AG04449 (cell line): ENCODE measurements around the gene PIK3IP1.
"Not testable (repeated sequence)": the region's sequence is repeated elsewhere in the genome, so short reads cannot be mapped to it uniquely, and the experiment has no call there.

Source experiments
- CTCF ChIA-PET: fragments of 350-600 bp; formaldehyde crosslinking; extraction: SDS; loops from one replicate; lab custom pipeline; 2021; ENCODE audit warnings: antibody characterized with exemption; lab: Yijun Ruan, JAX
- POLR2A ChIA-PET: fragments of 400-600, 350-600 bp; formaldehyde crosslinking; extraction: SDS; loops from one replicate; lab custom pipeline; 2020; ENCODE audit warnings: antibody characterized with exemption, inconsistent platforms; lab: Yijun Ruan, JAX
- DNase-seq: peaks from one replicate; pipeline ENCODE4 v3.0.0-alpha.2; 2010; ENCODE audit warnings: low read depth, low spot score
- H3K4me3 ChIP-seq: 2 replicates; pipeline ENCODE4 v1.5.1; 2011; ENCODE audit warnings: low read depth, mild to moderate bottlenecking, control low read depth, low read length
- CTCF ChIP-seq: IDR thresholded peaks from one replicate; pipeline ENCODE4 v1.5.1; 2011; ENCODE audit warnings: mild to moderate bottlenecking, moderate library complexity, low read length, control low read depth, inconsistent platforms; ENCODE audit not compliant: insufficient read depth; ENCODE audit errors: missing control alignments

PIK3IP1 gene

GRCh38 chr22:31247726-31248125 is 44.6 kb downstream of the PIK3IP1 start:
- POLR2A ChIA-PET: interaction anchor here (0.7 to 1.2 kb wide), 5 partner anchors 9 to 66 kb away, joined by 3 to 4 read pairs (median 3); no protein-coding TSS in a partner anchor
- peak overlapping the region; percentile 72 for H3K4me3 ChIP-seq
- TF ChIP-seq CTCF: no peak
- CTCF ChIA-PET: interaction anchor here (0.7 to 18.9 kb wide), 7 partner anchors 15 to 99 kb away, joined by 3 to 285 read pairs (median 8); no protein-coding TSS in a partner anchor
- no peak for DNase-seq

- CTCF ChIA-PET: interaction anchor here (0.7 to 18.9 kb wide), 5 partner anchors 14 to 67 kb away, joined by 3 to 285 read pairs (median 9); no protein-coding TSS in a partner anchor
- no peak for TF ChIP-seq CTCF
- H3K4me3 ChIP-seq: no peak overlapping the region
- no peak for DNase-seq
- POLR2A ChIA-PET: no interaction called here
Observed at GRCh38 chr22:31246687-31247086, 45.6 kb downstream of the PIK3IP1 start.

GRCh38 chr22:31245998-31246397 is 46.3 kb downstream of the PIK3IP1 start:
- CTCF ChIA-PET: interaction anchor here (2.7 to 18.9 kb wide), 2 partner anchors 15 to 25 kb away, joined by 9 to 285 read pairs; no protein-coding TSS in a partner anchor
- DNase-seq, POLR2A ChIA-PET, H3K4me3 ChIP-seq: not testable (repeated sequence)

- no peak overlapping the region for H3K4me3 ChIP-seq
- CTCF ChIA-PET: interaction anchor here (0.9 to 10.4 kb wide), 3 partner anchors 13 to 35 kb away, joined by 4 to 91 read pairs (median 66); partner anchors contain the start of gene LIMK2
- POLR2A ChIA-PET: interaction anchor here (0.8 kb wide), 1 partner anchor 9 kb away, joined by 3 read pairs; no protein-coding TSS in a partner anchor
- DNase-seq: no peak
- no peak for TF ChIP-seq CTCF
Observed at GRCh38 chr22:31244943-31245451, 47.3 kb downstream of the PIK3IP1 start.

- ChIA-PET CTCF (interaction anchor here (0.7 to 10.4 kb wide), 8 partner anchors 9 to 95 kb away, joined by 3 to 91 read pairs (median 6); partner anchors contain the start of gene LIMK2), POLR2A (interaction anchor here (0.8 kb wide), 1 partner anchor 9 kb away, joined by 3 read pairs; no protein-coding TSS in a partner anchor)
- 0 out of 2 replicates have a peak overlapping the region, but pooled peaks have one; percentile 7 for H3K4me3 ChIP-seq
- peak; percentile 72 for DNase-seq
- no peak for TF ChIP-seq CTCF
Observed at GRCh38 chr22:31244046-31244942, 48.0 kb downstream of the PIK3IP1 start.

GRCh38 chr22:31243339-31244045 is 48.8 kb downstream of the PIK3IP1 start:
- CTCF ChIA-PET: interaction anchor here (0.7 to 10.4 kb wide), 13 partner anchors 8 to 161 kb away, joined by 3 to 91 read pairs (median 4); partner anchors contain the start of genes LIMK2 and PIK3IP1
- POLR2A ChIA-PET: interaction anchor here (0.9 kb wide), 1 partner anchor 805 kb away, joined by 3 read pairs; no protein-coding TSS in a partner anchor
- TF ChIP-seq CTCF: no peak
- 0 out of 2 replicates have a peak overlapping the region, but pooled peaks have one; percentile 7 for H3K4me3 ChIP-seq
- no peak for DNase-seq
